K562 (cell line): Measurements from ENCODE around the gene SUDS3. TPM values are rescaled to one million over a fixed set of nuclear protein-coding genes. Genes with fewer than 3 reads are reported as not detected.

Source experiments
- ATF1 ChIP-seq, 2 experiments: fragments of 450-650 bp in 1 of 2; IDR thresholded peaks; 2 replicates each; pipeline ENCODE4 v1.6.1; 2016; ENCODE audit warnings: missing compliant biosample characterization in 1 of 2, missing genetic modification characterization in 1 of 2
- CBFA2T2 ChIP-seq: fragments of 450-650 bp; conservative IDR thresholded peaks from 2 replicates; pipeline ENCODE4 v1.6.1; 2017; ENCODE audit warnings: mild to moderate bottlenecking
- CBX5 ChIP-seq: IDR thresholded peaks from 2 replicates; pipeline ENCODE4 v1.6.1; 2014; ENCODE audit warnings: low read depth, borderline replicate concordance
- ERF ChIP-seq: fragments of 450-650 bp; formaldehyde crosslinking; IDR thresholded peaks from 2 replicates; pipeline ENCODE4 v1.4.0; 2020; ENCODE audit warnings: mild to moderate bottlenecking, mixed read lengths
- GATA2 ChIP-seq: sonication (generic); formaldehyde crosslinking; IDR thresholded peaks from 2 replicates; pipeline ENCODE4 v1.4.0; 2020; ENCODE audit warnings: mild to moderate bottlenecking, missing genetic modification reagents
- GATAD2B ChIP-seq: fragments of 450-650 bp; IDR thresholded peaks from 2 replicates; pipeline ENCODE4 v1.6.1; 2017; ENCODE audit warnings: mild to moderate bottlenecking, borderline replicate concordance
- IRF2 ChIP-seq: sonication (generic); formaldehyde crosslinking; IDR thresholded peaks from 2 replicates; pipeline ENCODE4 v1.8.1; 2022; ENCODE audit warnings: mild to moderate bottlenecking, missing genetic modification reagents
- KLF16 ChIP-seq: IDR thresholded peaks from 2 replicates; pipeline ENCODE4 v1.6.1; 2016; ENCODE audit warnings: antibody characterized with exemption
- SOX6 ChIP-seq: fragments of 450-650 bp; IDR thresholded peaks from 2 replicates; pipeline ENCODE4 v1.6.1; 2014; ENCODE audit warnings: mild to moderate bottlenecking
- TAF15 ChIP-seq: fragments of 200-400 bp; formaldehyde crosslinking; IDR thresholded peaks from 2 replicates; pipeline ENCODE4 v1.6.1; 2017; ENCODE audit warnings: mild to moderate bottlenecking, low read depth, low read length, moderate library complexity
- TRIM24 ChIP-seq, 2 experiments: fragments of 450-650 bp; IDR thresholded peaks; 2 replicates each; pipeline ENCODE4 v1.6.1; 2016
- ZBTB2 ChIP-seq: fragments of 450-650 bp; IDR thresholded peaks from 2 replicates; pipeline ENCODE4 v1.6.1; 2016; ENCODE audit warnings: antibody characterized with exemption
- ZKSCAN8 ChIP-seq: fragments of 200-800 bp; sonication (Bioruptor generic); IDR thresholded peaks from 2 replicates; pipeline ENCODE4 v1.6.1; 2016; ENCODE audit warnings: missing genetic modification characterization, missing compliant biosample characterization
- ZNF217 ChIP-seq: sonication (generic); formaldehyde crosslinking; IDR thresholded peaks from 2 replicates; pipeline ENCODE4 v1.8.0; 2022; ENCODE audit warnings: mild to moderate bottlenecking, missing genetic modification reagents
- ZNF318 ChIP-seq, 2 experiments: fragments of 450-650 bp; IDR thresholded peaks; 2 replicates each; pipeline ENCODE4 v1.6.1; 2016; ENCODE audit warnings: mild to moderate bottlenecking in 2 of 2, borderline replicate concordance in 1 of 2, low read depth in 1 of 2, moderate library complexity in 1 of 2
- ZNF398 ChIP-seq: fragments of 250-450 bp; sonication (Bioruptor Pico); IDR thresholded peaks from 2 replicates; pipeline ENCODE4 v1.8.0; 2021; ENCODE audit warnings: moderate library complexity, mild to moderate bottlenecking, inconsistent platforms
- ZNF584 ChIP-seq: fragments of 200-800 bp; sonication (Bioruptor generic); IDR thresholded peaks from 2 replicates; pipeline ENCODE4 v1.6.1; 2016; ENCODE audit warnings: low read depth, mild to moderate bottlenecking, missing genetic modification characterization, missing compliant biosample characterization
- ZNF589 ChIP-seq: fragments of 200-800 bp; sonication (Bioruptor generic); IDR thresholded peaks from 2 replicates; pipeline ENCODE4 v1.6.1; 2016; ENCODE audit warnings: low read depth, missing genetic modification characterization, missing compliant biosample characterization
- ZNF785 ChIP-seq: fragments of 250-450 bp; sonication (Bioruptor Pico); IDR thresholded peaks from 2 replicates; pipeline ENCODE4 v1.4.0; 2020; ENCODE audit warnings: mild to moderate bottlenecking
- polyA plus RNA-seq, 8 experiments: library from polyadenylated mRNA; depleted of rRNA in 4 of 8; stranded (reverse) in 5 of 8; unstranded in 3 of 8; fragments of >200 nt; fragmentation: Nextera tagmentation in 2 of 8; fragmentation: Illumina TruSeq in 1 of 8; extraction: Ambion mirVana in 2 of 8; extraction: Trizol in 1 of 8; gene quantifications; 2 replicates each; pipeline versions ENCODE4 v1.2.1 to v1.2.3, GENCODE V29; 2011 to 2014; ENCODE audit warnings: inconsistent platforms in 1 of 8, missing spikeins in 1 of 8
- total RNA-seq, 7 experiments: library from RNA; depleted of rRNA in 6 of 7; stranded (reverse); fragments of >200 nt in 6 of 7; fragmentation: Illumina TruSeq in 2 of 7; extraction: Trizol in 2 of 7; gene quantifications; 2 replicates each; pipeline versions ENCODE4 v1.2.1 to v1.2.3, GENCODE V29; 2011 to 2021; ENCODE audit warnings: low replicate concordance in 1 of 7

The SUDS3 gene
- total and polyA plus RNA-seq, 9 of the 15 experiments (the other 6 are each of a cell fraction or from before 2014, with no cell fraction given), result 6.6 to 30.5 (median 23.3) TPM

GRCh38 chr12:118409834-118410233, 33.5 kb downstream of the SUDS3 start (continued):
- TF ChIP-seq GATA2 (CRISPR knock-in tag) (0 out of 2 replicates have a peak, but pooled peaks have one; percentile 28), ZNF785 (CRISPR knock-in tag) (no peak), ZNF589 (no peak), ZNF217 (no peak), CBX5 (no peak), ERF (CRISPR knock-in tag) (no peak), ZKSCAN8 (CRISPR knock-in tag) (peak; percentile 89), TAF15 (no peak), KLF16 (no peak), ZNF398 (CRISPR knock-in tag) (no peak), SOX6 (0 out of 2 replicates have a peak, but pooled peaks have one; percentile 16), GATAD2B (no peak), IRF2 (CRISPR knock-in tag) (no peak), ATF1 (CRISPR knock-in tag; IDR thresholded peaks at IDR 0.05) (no peak), ATF1 (tag; IDR thresholded peaks at IDR 0.05) (0 out of 2 replicates have a peak, but pooled peaks have one; percentile 22), ZBTB2 (no peak), TRIM24 (IDR thresholded peaks at IDR 0.05) (0 out of 4 replicates have a peak, but pooled peaks of 1 of the 2 experiments have one; percentile 18), ZNF318 (IDR thresholded peaks at IDR 0.05; ENCODE audit: borderline replicate concordance in 1 of 2, low read depth in 1 of 2) (no peak), CBFA2T2 (peak; percentile 56), ZNF584 (CRISPR knock-in tag) (no peak)
